CD4-positive, alpha-beta T cell (primary cell): ENCODE data around the gene GATA3. TPM values are rescaled to one million over a fixed set of nuclear protein-coding genes. Genes with fewer than 3 reads are reported as not detected.

ENCODE experiments used
- ATAC-seq: fragments of 200-7000 bp; cut with Tn5 transposase; one replicate; pipeline ENCODE4 v1.10.0; 2022; ENCODE audit warnings: mild to moderate bottlenecking; ENCODE audit not compliant: poor library complexity
- CTCF ChIA-PET: fragments of 350-600 bp; sonication (Branson Sonifier 250); formaldehyde crosslinking; loops from one replicate; lab custom pipeline; 2021; ENCODE audit warnings: antibody characterized with exemption, inconsistent platforms; lab: Charles Lee
- POLR2A ChIA-PET: fragments of 350-600 bp; sonication (Branson Sonifier 250); formaldehyde crosslinking; loops from one replicate; lab custom pipeline; 2021; ENCODE audit warnings: antibody characterized with exemption, inconsistent platforms; lab: Charles Lee
- DNase-seq, 14 experiments: peaks; one replicate each; pipeline ENCODE4 v3.0.0-alpha.2; 2013 to 2020; ENCODE audit warnings: mixed read lengths in 2 of 14
- H3K27ac ChIP-seq, 2 donors: one replicate each; pipeline versions ENCODE4 v1.5.1 to v1.7.0; 2013; ENCODE audit warnings: low read length in 2 of 2, low read depth in 1 of 2, mild to moderate bottlenecking in 1 of 2
- H3K27me3 ChIP-seq, 2 experiments: 1 replicate in 1 of 2; 2 replicates in 1 of 2; pipeline versions ENCODE4 v1.6.1 to v1.7.0; 2013; ENCODE audit warnings: low read length in 2 of 2, control low read depth in 1 of 2, mild to moderate bottlenecking in 1 of 2, moderate library complexity in 1 of 2; ENCODE audit not compliant: insufficient read depth in 2 of 2, control insufficient read depth in 1 of 2
- H3K36me3 ChIP-seq: one replicate; pipeline ENCODE4 v1.6.1; 2013; ENCODE audit warnings: low read length, control low read depth; ENCODE audit not compliant: insufficient read depth
- H3K4me1 ChIP-seq: one replicate; pipeline ENCODE4 v1.6.1; 2013; ENCODE audit warnings: low read length, control low read depth; ENCODE audit not compliant: insufficient read depth
- H3K4me3 ChIP-seq: one replicate; pipeline ENCODE4 v1.5.1; 2013; ENCODE audit warnings: mild to moderate bottlenecking, low read length, moderate library complexity
- H3K9me3 ChIP-seq, 2 experiments: 1 replicate in 1 of 2; 2 replicates in 1 of 2; pipeline versions ENCODE4 v1.6.1 to v1.7.0; 2013; ENCODE audit warnings: low read length in 2 of 2, mild to moderate bottlenecking in 2 of 2, control low read depth in 1 of 2, moderate library complexity in 1 of 2; ENCODE audit not compliant: control insufficient read depth in 1 of 2, insufficient read depth in 1 of 2
- H3K27ac Mint-ChIP-seq: one replicate; pipeline ENCODE4 v1.8.0; 2020; ENCODE audit warnings: mixed read lengths
- H3K27me3 Mint-ChIP-seq: one replicate; pipeline ENCODE4 v1.8.0; 2021; ENCODE audit warnings: mixed read lengths
- H3K36me3 Mint-ChIP-seq: one replicate; pipeline ENCODE4 v1.8.0; 2021; ENCODE audit warnings: low read depth, mixed read lengths
- H3K4me1 Mint-ChIP-seq: one replicate; pipeline ENCODE4 v1.8.0; 2021; ENCODE audit warnings: low read depth, mixed read lengths
- H3K4me3 Mint-ChIP-seq: one replicate; pipeline ENCODE4 v1.8.0; 2020; ENCODE audit warnings: mild to moderate bottlenecking, mixed read lengths
- H3K9me3 Mint-ChIP-seq: one replicate; pipeline ENCODE4 v1.8.0; 2020; ENCODE audit warnings: mixed read lengths
- intact Hi-C, 2 experiments: fragments of 100-400 bp; cut with DNase I in 1 of 2; cut with micrococcal nuclease in 1 of 2; formaldehyde crosslinking; loops; one replicate each; pipeline versions ENCODE4 v1.15.1 to v1.9.0; 2023 to 2025; cut with DNase I, micrococcal nuclease
- total RNA-seq, 174 experiments: library from RNA in 2 of 174; stranded (reverse) in 2 of 174; gene quantifications; one replicate each; pipeline ENCODE4 v1.2.3 and lab custom pipeline; 2021 to 2026
- TF ChIP-seq, protein P1 (sequence below): fragments of 200-600 bp; IDR thresholded peaks from one replicate; pipeline ENCODE4 v1.8.0; 2022; ENCODE audit warnings: antibody characterized with exemption, mild to moderate bottlenecking

Gene GATA3
- total RNA-seq, 2 experiments from 2014 or later = 128 to 141 TPM

DNA sequence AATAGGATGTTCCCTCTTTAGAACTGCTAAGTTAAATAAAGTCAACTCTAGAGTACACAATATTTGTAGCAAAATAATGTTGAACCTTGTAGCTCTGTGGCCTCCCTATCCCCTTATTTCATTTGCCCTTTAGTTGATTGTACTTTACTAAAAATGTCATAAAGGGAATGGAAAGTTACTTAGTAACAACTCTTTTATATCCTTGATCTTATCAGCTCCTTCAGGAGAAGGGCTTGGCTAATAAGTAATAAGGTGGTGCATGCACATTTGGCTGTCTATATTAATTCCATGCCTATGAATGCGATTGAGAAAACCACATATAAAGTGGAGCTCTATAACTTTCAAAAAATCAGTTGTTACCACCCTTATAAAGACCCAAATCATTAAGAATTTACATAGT is 41.5 kb upstream of the GATA3 start:
- Mint-ChIP-seq H3K4me1 (no peaks in the 10 kb centered on the region), H3K4me3 (no peak overlapping the region)

DNA sequence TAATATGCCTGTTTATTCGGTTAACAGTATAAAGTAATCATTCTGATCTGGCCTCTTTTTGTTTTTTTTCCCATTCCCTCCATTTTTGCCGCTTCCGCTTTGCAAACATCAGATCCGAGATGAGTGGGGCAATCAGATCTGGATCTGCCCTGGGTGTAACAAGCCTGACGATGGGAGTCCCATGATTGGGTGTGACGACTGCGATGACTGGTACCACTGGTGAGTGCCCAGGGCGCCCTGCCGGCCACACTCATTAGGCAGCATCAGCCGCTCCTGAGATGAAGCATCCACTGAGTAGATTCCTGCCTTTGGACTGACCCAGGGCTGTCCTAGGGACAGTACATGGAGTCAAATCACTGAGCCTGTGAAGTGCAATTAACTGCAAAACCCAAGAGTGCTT is 40.9 kb upstream of the GATA3 start:
- Mint-ChIP-seq H3K4me1 (no peaks in the 10 kb centered on the region), H3K36me3 (peaks cover 55% of the 10 kb centered on the region), H3K4me3 (no peak overlapping the region), H3K9me3 (no peaks in the 10 kb centered on the region), H3K27me3 (no peaks in the 10 kb centered on the region), H3K27ac (no peak overlapping the region)
- Histone ChIP-seq H3K36me3 (peaks cover 52% of the 10 kb centered on the region), H3K9me3 (no peaks in the 10 kb centered on the region), H3K27ac (no peak overlapping the region), H3K4me3 (no peak overlapping the region), H3K4me1 (no peaks in the 10 kb centered on the region), H3K27me3 (no peaks in the 10 kb centered on the region)
- ATAC-seq (no peak), DNase-seq (no peak)
- ChIA-PET POLR2A (no interaction called here), CTCF (no interaction called here)
- TF ChIP-seq, protein P1, sequence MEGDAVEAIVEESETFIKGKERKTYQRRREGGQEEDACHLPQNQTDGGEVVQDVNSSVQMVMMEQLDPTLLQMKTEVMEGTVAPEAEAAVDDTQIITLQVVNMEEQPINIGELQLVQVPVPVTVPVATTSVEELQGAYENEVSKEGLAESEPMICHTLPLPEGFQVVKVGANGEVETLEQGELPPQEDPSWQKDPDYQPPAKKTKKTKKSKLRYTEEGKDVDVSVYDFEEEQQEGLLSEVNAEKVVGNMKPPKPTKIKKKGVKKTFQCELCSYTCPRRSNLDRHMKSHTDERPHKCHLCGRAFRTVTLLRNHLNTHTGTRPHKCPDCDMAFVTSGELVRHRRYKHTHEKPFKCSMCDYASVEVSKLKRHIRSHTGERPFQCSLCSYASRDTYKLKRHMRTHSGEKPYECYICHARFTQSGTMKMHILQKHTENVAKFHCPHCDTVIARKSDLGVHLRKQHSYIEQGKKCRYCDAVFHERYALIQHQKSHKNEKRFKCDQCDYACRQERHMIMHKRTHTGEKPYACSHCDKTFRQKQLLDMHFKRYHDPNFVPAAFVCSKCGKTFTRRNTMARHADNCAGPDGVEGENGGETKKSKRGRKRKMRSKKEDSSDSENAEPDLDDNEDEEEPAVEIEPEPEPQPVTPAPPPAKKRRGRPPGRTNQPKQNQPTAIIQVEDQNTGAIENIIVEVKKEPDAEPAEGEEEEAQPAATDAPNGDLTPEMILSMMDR = no peak
- intact Hi-C loops = no loop called here

More for the DNA sequence above, 41.5 kb upstream of the GATA3 start:
- H3K27me3 ChIP-seq = no peaks in the 10 kb centered on the region
- CTCF ChIA-PET = no interaction called here
- TF ChIP-seq, protein P1 = no peak
- DNase-seq (no peak), ATAC-seq (no peak)
- intact Hi-C loops = no loop called here
- H3K4me1 ChIP-seq = no peaks in the 10 kb centered on the region
- no peak overlapping the region for H3K27ac Mint-ChIP-seq
- peaks cover 52% of the 10 kb centered on the region for H3K36me3 ChIP-seq
- no peaks in the 10 kb centered on the region for H3K9me3 Mint-ChIP-seq
- POLR2A ChIA-PET = no interaction called here
- peaks cover 61% of the 10 kb centered on the region for H3K36me3 Mint-ChIP-seq
- no peak overlapping the region for H3K4me3 ChIP-seq
- H3K27me3 Mint-ChIP-seq = no peaks in the 10 kb centered on the region
- H3K9me3 ChIP-seq = no peaks in the 10 kb centered on the region
- no peak overlapping the region for H3K27ac ChIP-seq

DNA sequence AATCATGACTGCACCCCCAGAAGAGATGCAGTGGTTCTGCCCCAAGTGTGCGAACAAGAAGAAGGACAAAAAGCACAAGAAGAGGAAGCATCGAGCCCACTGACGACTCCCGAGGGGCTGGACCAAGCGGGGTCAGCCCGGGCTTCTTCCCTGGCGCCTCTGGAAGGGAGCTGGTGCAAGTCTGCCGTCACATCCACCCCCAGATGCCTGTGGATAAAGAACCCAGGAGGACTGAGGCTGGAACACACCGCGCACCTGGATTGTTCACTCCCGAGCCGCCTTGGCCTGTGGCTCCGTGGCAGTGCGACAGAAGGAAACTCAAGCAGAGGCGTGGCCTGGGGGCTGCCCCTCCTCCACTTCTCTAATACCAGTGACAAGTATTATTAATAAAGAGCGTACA is 39.8 kb upstream of the GATA3 start:
- ATAC-seq (no peak), DNase-seq (no peak)
- H3K4me1 Mint-ChIP-seq = no peaks in the 10 kb centered on the region
- H3K27ac Mint-ChIP-seq = no peak overlapping the region
- H3K4me1 ChIP-seq = no peaks in the 10 kb centered on the region
- H3K4me3 ChIP-seq = no peak overlapping the region
- H3K27me3 ChIP-seq = no peaks in the 10 kb centered on the region
- H3K27ac ChIP-seq = no peak overlapping the region
- POLR2A ChIA-PET = no interaction called here
- H3K36me3 ChIP-seq = peaks cover 46% of the 10 kb centered on the region
- intact Hi-C loops = no loop called here
- H3K27me3 Mint-ChIP-seq = no peaks in the 10 kb centered on the region
- no peaks in the 10 kb centered on the region for H3K9me3 ChIP-seq
- no peaks in the 10 kb centered on the region for H3K9me3 Mint-ChIP-seq
- peaks cover 52% of the 10 kb centered on the region for H3K36me3 Mint-ChIP-seq
- CTCF ChIA-PET = no interaction called here
- H3K4me3 Mint-ChIP-seq = no peak overlapping the region
- TF ChIP-seq, protein P1 = no peak
